Activated gamma-delta T cell treated with anti-CD3 and anti-CD28 coated beads, Interleukin-2, amount 50 U/mL, for 16 hours (primary cell): ENCODE results near the gene PIAS2.
"Not testable (repeated sequence)": the region's sequence is repeated elsewhere in the genome, so short reads cannot be mapped to it uniquely, and the experiment has no call there.

Experiments
- DNase-seq: peaks from one replicate; pipeline ENCODE4 v3.0.0-alpha.2; 2020; ENCODE audit warnings: low read depth

Gene PIAS2

GRCh38 chr18:46903406-46903805, 13.9 kb downstream of the PIAS2 start:
- DNase-seq: no peak

GRCh38 chr18:46899274-46899948, 17.9 kb downstream of the PIAS2 start:
- no peak for DNase-seq

- no peak for DNase-seq
Measured at GRCh38 chr18:46894124-46894523, 23.2 kb downstream of the PIAS2 start.

DNA sequence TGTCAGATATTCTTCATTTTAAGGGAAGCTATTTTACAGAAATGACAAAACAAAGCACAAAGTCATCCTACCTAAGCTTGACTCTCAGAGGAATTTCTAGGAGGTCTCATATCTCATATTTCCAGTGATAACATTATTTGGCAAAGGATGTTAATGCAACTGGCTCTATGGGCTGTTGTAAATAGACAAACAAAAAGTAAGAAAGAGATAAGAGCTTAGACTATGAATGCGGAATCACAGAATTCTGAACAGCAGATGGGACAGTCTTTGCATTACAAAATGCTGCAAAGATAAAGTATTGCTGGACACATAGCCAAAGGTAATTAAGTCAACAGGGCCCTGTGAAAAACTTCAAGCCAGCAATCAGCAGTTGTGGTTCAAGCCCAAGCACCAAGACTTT, 23.9 kb downstream of the PIAS2 start:
- no peak for DNase-seq

GRCh38 chr18:46892842-46893241, 24.5 kb downstream of the PIAS2 start:
- DNase-seq: no peak

- DNase-seq: no peak
Measured at GRCh38 chr18:46891742-46892214, 25.5 kb downstream of the PIAS2 start.

DNA sequence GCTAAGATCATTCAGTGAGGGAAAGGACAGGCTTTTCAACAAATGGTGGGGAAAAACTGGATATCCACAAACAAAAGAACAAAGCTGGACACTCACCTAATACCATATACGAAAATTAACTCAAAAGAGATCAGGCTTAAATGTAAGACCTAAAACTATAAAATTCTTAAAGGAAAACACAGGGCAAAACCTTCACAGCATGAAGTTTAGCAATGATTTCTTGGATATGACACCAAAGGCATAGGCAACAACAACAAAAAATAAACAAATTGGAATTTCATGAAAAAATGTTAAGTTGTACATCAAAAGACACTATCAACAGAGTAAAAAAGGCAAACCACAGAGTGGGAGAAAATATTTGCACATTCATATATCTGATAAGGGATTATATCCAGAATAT, 28.3 kb downstream of the PIAS2 start:
- DNase-seq: no peak

- DNase-seq: no peak
Measured at GRCh38 chr18:46886893-46887292, 30.4 kb downstream of the PIAS2 start.

DNA sequence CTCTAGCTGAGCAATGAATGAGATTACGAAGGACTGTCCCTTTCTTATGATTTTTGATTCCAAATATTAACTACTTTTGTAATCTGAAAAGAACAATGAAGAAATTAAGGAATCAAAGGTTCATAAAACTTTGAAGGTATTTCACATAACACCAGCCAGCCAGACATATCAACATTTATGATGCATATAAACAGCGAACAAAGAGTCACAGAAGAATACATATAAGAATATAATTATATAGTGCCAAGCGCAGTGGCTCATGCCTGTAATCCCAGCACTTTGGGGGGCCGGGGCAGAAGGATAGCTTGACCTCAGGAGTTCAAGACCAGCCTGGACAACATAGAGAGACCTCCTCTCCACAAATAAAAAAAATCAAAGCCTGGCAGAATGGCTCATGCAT, 34.1 kb downstream of the PIAS2 start:
- DNase-seq: no peak

DNA sequence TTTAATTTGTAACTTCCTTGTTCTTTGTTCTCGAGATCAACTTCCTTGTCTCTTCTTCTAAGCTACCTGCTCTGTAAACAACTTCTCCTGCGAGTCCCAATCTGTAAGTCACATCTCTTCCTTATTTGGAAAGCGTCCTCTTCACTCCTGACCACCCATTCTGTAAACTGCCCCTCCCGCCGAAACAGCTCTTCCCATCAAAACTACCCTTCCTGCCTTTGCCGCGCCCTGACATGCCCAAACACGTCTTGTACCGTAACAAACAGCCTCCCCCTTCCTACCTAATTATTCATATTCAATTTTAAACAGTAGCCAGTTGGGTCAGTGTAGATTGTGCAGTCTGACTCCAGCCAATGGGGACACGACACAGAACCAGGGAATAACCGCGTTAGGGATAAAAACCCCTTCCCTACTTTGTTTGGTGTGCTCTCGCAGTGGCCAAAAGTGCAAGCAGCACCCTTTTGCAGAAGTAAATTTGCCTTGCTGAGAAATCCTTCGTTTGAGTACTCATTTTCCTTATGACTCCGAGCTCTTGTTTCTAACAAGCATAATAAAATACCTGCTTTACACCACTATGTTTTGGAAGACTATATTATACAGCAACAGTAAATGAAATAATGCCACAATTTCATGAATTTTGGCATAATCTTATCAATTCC, 39.8 kb downstream of the PIAS2 start:
- DNase-seq: no peak

GRCh38 chr18:46868169-46868921, 49.0 kb downstream of the PIAS2 start:
- DNase-seq: no peak

- no peak for DNase-seq
Measured at GRCh38 chr18:46867367-46868143, 49.8 kb downstream of the PIAS2 start.

GRCh38 chr18:46866523-46866922, 50.8 kb downstream of the PIAS2 start:
- DNase-seq: no peak

GRCh38 chr18:46865245-46865644, 52.1 kb downstream of the PIAS2 start:
- DNase-seq: not testable (repeated sequence)

GRCh38 chr18:46859855-46860254, 57.5 kb downstream of the PIAS2 start:
- no peak for DNase-seq

DNA sequence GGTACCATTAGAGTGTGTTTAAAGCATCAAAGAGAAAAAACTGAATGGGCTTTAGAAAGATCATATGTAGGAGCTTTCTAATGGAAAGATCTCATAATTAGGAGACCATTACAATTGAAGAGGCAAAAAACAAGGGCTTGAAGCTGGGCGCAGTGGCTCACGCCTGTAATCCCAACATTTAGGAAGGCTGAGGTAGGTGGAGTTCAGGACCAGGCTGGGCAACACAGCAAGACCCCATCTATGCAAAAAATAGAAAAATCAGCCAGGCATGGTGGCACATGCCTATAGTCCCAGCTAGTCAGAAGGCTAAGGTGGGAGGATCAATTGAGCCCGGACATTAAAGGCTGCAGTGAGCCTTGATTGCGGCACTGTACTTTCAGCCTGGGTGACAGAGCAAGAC, 59.0 kb downstream of the PIAS2 start:
- no peak for DNase-seq

- DNase-seq: no peak
Measured at GRCh38 chr18:46856973-46857372, 60.3 kb downstream of the PIAS2 start.

DNA sequence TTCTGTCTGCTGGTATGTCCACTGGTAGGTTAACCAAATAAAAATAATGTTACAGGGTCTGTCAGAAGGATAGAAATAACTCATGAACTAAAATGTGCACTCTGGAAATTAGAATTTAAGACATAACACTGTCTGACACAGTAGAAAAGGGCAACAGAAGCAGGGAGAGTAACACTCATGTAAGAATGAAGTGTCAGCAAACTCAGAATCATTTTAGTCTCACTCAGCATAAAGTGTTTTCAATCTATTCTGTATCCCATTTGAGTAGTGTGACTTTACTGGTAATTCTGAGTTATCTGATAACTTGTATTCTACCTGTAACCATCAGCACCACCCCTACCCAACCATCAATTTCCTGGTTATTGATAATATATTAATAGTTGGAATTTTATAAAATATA, 68.3 kb downstream of the PIAS2 start:
- no peak for DNase-seq

DNA sequence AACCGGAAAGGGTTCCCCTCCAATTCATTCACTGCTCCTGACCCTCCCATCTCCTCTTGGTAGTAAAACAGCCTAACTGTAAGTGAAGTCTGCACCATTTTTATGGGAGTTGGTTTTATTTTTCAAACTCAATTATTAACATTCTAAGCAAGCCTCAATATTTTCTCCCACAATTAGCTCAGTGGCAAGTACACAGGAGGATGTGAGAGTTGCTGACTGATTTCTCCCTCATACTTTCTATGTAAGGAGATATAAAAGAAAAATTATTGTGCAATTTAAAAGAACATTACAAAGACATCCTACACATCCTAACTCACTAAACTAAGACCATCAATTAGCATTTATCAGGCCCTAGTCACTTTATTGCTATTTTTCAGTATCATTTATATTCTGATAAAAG, 73.9 kb downstream of the PIAS2 start:
- DNase-seq: no peak

- DNase-seq: no peak
Measured at GRCh38 chr18:46842583-46842982, 74.7 kb downstream of the PIAS2 start.

DNA sequence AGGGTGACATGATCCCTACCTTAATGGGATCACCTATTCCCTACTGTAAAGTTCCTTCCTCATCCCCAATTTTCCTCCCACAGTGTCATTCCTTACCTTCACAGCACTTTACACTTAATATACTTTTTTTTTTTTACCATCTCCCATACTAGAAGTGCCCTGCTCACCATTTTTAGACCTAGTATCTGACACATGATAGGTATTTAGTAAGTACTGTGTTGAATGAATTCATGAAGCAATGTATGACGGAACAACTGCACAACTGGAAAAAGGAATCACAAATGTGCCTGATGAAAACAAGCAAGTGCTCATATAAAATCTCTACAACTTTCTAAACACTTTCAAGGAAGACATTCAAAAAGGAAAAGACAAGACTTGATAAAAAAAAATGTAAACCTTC, 83.4 kb downstream of the PIAS2 start:
- no peak for DNase-seq

GRCh38 chr18:46832849-46833248, 84.5 kb downstream of the PIAS2 start:
- no peak for DNase-seq
